H9 (cell line): ENCODE measurements around the gene ITGA11. TPM values are rescaled to one million over a fixed set of nuclear protein-coding genes. Genes with fewer than 3 reads are reported as not detected.

Source experiments
- DNase-seq: peaks from one replicate; pipeline ENCODE4 v3.0.0-alpha.2; 2017
- H2AFZ ChIP-seq: one replicate; pipeline ENCODE4 v1.6.1; 2013; ENCODE audit warnings: mild to moderate bottlenecking, low read length, control low read depth, moderate library complexity
- H2AK5ac ChIP-seq: 2 replicates; pipeline ENCODE4 v1.6.1; 2013; ENCODE audit warnings: low read length, control low read depth, mixed read lengths; ENCODE audit not compliant: insufficient read length
- H2BK120ac ChIP-seq: one replicate; pipeline ENCODE4 v1.6.1; 2013; ENCODE audit warnings: low read depth, mild to moderate bottlenecking, low read length, control low read depth, inconsistent platforms; ENCODE audit not compliant: poor library complexity, severe bottlenecking
- H2BK12ac ChIP-seq: 2 replicates; pipeline ENCODE4 v1.6.1; 2013; ENCODE audit warnings: low read length, control low read depth, mixed read lengths, low read depth; ENCODE audit not compliant: insufficient read length
- H2BK15ac ChIP-seq: 2 replicates; pipeline ENCODE4 v1.6.1; 2013; ENCODE audit warnings: low read depth, low read length, control low read depth
- H2BK20ac ChIP-seq: one replicate; pipeline ENCODE4 v1.6.1; 2013; ENCODE audit warnings: low read depth, mild to moderate bottlenecking, low read length, control low read depth, inconsistent platforms; ENCODE audit not compliant: poor library complexity, severe bottlenecking
- H2BK5ac ChIP-seq: 2 replicates; pipeline ENCODE4 v1.6.1; 2013; ENCODE audit warnings: low read length, control low read depth, mixed read lengths; ENCODE audit not compliant: insufficient read length
- H3K14ac ChIP-seq: 2 replicates; pipeline ENCODE4 v1.6.1; 2013; ENCODE audit warnings: low read length, control low read depth; ENCODE audit not compliant: insufficient read depth
- H3K18ac ChIP-seq: 2 replicates; pipeline ENCODE4 v1.6.1; 2013; ENCODE audit warnings: low read depth, mild to moderate bottlenecking, mixed read lengths, low read length, control low read depth; ENCODE audit not compliant: insufficient read length
- H3K23ac ChIP-seq: 2 replicates; pipeline ENCODE4 v1.6.1; 2013; ENCODE audit warnings: low read length, control low read depth, mixed read lengths, low read depth; ENCODE audit not compliant: insufficient read length
- H3K23me2 ChIP-seq: 2 replicates; pipeline ENCODE4 v1.6.1; 2013; ENCODE audit warnings: low read depth, mild to moderate bottlenecking, mixed read lengths, low read length, control low read depth; ENCODE audit not compliant: insufficient read length, poor library complexity, severe bottlenecking
- H3K27ac ChIP-seq: 2 replicates; pipeline ENCODE4 v1.5.1; 2013; ENCODE audit warnings: low read length, control low read depth, mixed read lengths, low read depth; ENCODE audit not compliant: insufficient read length
- H3K27me3 ChIP-seq: 2 replicates; pipeline ENCODE4 v1.6.1; 2013; ENCODE audit warnings: low read length, control low read depth, inconsistent platforms; ENCODE audit not compliant: insufficient read depth
- H3K4ac ChIP-seq: 2 replicates; pipeline ENCODE4 v1.6.1; 2013; ENCODE audit warnings: low read depth, mild to moderate bottlenecking, control low read depth, inconsistent platforms, low read length, moderate library complexity
- H3K4me1 ChIP-seq: 2 replicates; pipeline ENCODE4 v1.6.1; 2013; ENCODE audit warnings: low read length, control low read depth, inconsistent platforms; ENCODE audit not compliant: insufficient read depth
- H3K4me2 ChIP-seq: 2 replicates; pipeline ENCODE4 v1.6.1; 2013; ENCODE audit warnings: low read length, control low read depth, mixed read lengths; ENCODE audit not compliant: insufficient read length, insufficient read depth
- H3K56ac ChIP-seq: 2 replicates; pipeline ENCODE4 v1.6.1; 2013; ENCODE audit warnings: low read depth, mild to moderate bottlenecking, mixed read lengths, low read length, control low read depth; ENCODE audit not compliant: insufficient read length
- H3K79me1 ChIP-seq: 2 replicates; pipeline ENCODE4 v1.6.1; 2013; ENCODE audit warnings: low read depth, mild to moderate bottlenecking, moderate library complexity, low read length, control low read depth, inconsistent platforms; ENCODE audit not compliant: insufficient read depth, poor library complexity, severe bottlenecking
- H3K79me2 ChIP-seq: 2 replicates; pipeline ENCODE4 v1.6.1; 2013; ENCODE audit warnings: low read length, control low read depth, inconsistent platforms; ENCODE audit not compliant: insufficient read depth
- H3K9ac ChIP-seq: 2 replicates; pipeline ENCODE4 v1.6.1; 2013; ENCODE audit warnings: low read length, control low read depth, mixed read lengths; ENCODE audit not compliant: insufficient read length; ENCODE audit errors: extremely low read depth
- H3K9me3 ChIP-seq: one replicate; pipeline ENCODE4 v1.6.1; 2013; ENCODE audit warnings: low read depth, low read length, inconsistent platforms; ENCODE audit not compliant: control insufficient read depth
- H3T11ph ChIP-seq: one replicate; pipeline ENCODE4 v1.6.1; 2013; ENCODE audit warnings: mild to moderate bottlenecking, low read length, control low read depth, inconsistent platforms
- H4K20me1 ChIP-seq: one replicate; pipeline ENCODE4 v1.6.1; 2013; ENCODE audit not compliant: control insufficient read depth, insufficient read length, insufficient read depth
- H4K5ac ChIP-seq: 2 replicates; pipeline ENCODE4 v1.6.1; 2013; ENCODE audit warnings: low read depth, mild to moderate bottlenecking, mixed read lengths, low read length, control low read depth; ENCODE audit not compliant: insufficient read length
- H4K8ac ChIP-seq: replicated peaks from 2 replicates; pipeline ENCODE4 v1.6.1; 2013; ENCODE audit warnings: low read length, control low read depth, mixed read lengths, low read depth; ENCODE audit not compliant: insufficient read length
- H4K91ac ChIP-seq: 2 replicates; pipeline ENCODE4 v1.6.1; 2013; ENCODE audit warnings: low read depth, mild to moderate bottlenecking, moderate library complexity, mixed read lengths, low read length, control low read depth; ENCODE audit not compliant: insufficient read length
- H3K27ac Mint-ChIP-seq, 3 experiments: 2 replicates in 2 of 3; 3 replicates in 1 of 3; pipeline ENCODE4 v1.8.0; 2020 to 2021; ENCODE audit warnings: mixed read lengths in 3 of 3, mild to moderate bottlenecking in 1 of 3, moderate library complexity in 1 of 3
- H3K27me3 Mint-ChIP-seq: 2 replicates; pipeline ENCODE4 v1.8.0; 2021; ENCODE audit warnings: low read depth, mild to moderate bottlenecking, moderate library complexity, mixed read lengths
- H3K36me3 Mint-ChIP-seq, 3 experiments: 2 replicates in 2 of 3; 3 replicates in 1 of 3; pipeline ENCODE4 v1.8.0; 2020 to 2021; ENCODE audit warnings: low read depth in 3 of 3, mixed read lengths in 3 of 3; ENCODE audit not compliant: insufficient read depth in 1 of 3
- H3K4me1 Mint-ChIP-seq, 2 experiments: 2 replicates each; pipeline ENCODE4 v1.8.0; 2020; ENCODE audit warnings: mixed read lengths in 2 of 2
- H3K4me3 Mint-ChIP-seq, 2 experiments: 2 replicates in 1 of 2; 3 replicates in 1 of 2; pipeline ENCODE4 v1.8.0; 2020 to 2021; ENCODE audit warnings: mild to moderate bottlenecking in 2 of 2, mixed read lengths in 2 of 2, moderate library complexity in 1 of 2
- H3K9me3 Mint-ChIP-seq, 2 experiments: 2 replicates in 1 of 2; 3 replicates in 1 of 2; pipeline ENCODE4 v1.8.0; 2020; ENCODE audit warnings: mild to moderate bottlenecking in 2 of 2, mixed read lengths in 2 of 2, moderate library complexity in 1 of 2
- CTCF ChIP-seq: fragments of 200-600 bp; sonication (generic); conservative IDR thresholded peaks from 3 replicates; pipeline ENCODE4 v1.8.0; 2021; ENCODE audit warnings: antibody characterized with exemption, mild to moderate bottlenecking
- WGBS: extraction: QIAGEN DNeasy Blood & Tissue Kit; methylation state at CpG from one replicate; pipeline ENCODE4 v1.1.7; 2013; ENCODE audit warnings: missing lambda C conversion rate, low lambda C conversion rate, mixed read lengths; ENCODE audit not compliant: insufficient read length; ENCODE audit errors: extremely low coverage; 5-methylcytosine and 5-hydroxymethylcytosine counted together
- total RNA-seq: library from RNA; stranded (reverse); gene quantifications from 2 replicates; pipeline ENCODE4 v1.2.1, GENCODE V29; 2021

Gene ITGA11
- total RNA-seq, 1 experiment from 2014 or later: 0.07 TPM

GRCh38 chr15:68414591-68414990, 17.4 kb downstream of the ITGA11 start:
- no CpG with 5 or more reads among the region's 8 CpGs for WGBS
- no peak overlapping the region for H3K4me2 ChIP-seq
- no peak overlapping the region for H3K56ac ChIP-seq
- no peak overlapping the region for H4K5ac ChIP-seq
- no peak overlapping the region for H2BK5ac ChIP-seq
- H3K27me3 Mint-ChIP-seq: peaks cover 18% of the 10 kb centered on the region
- DNase-seq: peak; percentile 6
- TF ChIP-seq CTCF: no peak
- H2BK20ac ChIP-seq: no peak overlapping the region
- H3K4me1 ChIP-seq: no peaks in the 10 kb centered on the region
- H3K23ac ChIP-seq: no peak overlapping the region
- H3K9me3 ChIP-seq: no peaks in the 10 kb centered on the region
- H2BK12ac ChIP-seq: no peak overlapping the region
- H2AK5ac ChIP-seq: no peak overlapping the region
- no peak overlapping the region for H2AFZ ChIP-seq
- H3K27me3 ChIP-seq: no peaks in the 10 kb centered on the region
- H3K9me3 Mint-ChIP-seq: no peaks in the 10 kb centered on the region
- peaks cover 2 to 9% of the 10 kb centered on the region in 2 experiments; a peak in 3 of 4 replicates for H3K4me1 Mint-ChIP-seq
- no peak overlapping the region for H3K14ac ChIP-seq
- no peak overlapping the region for H4K91ac ChIP-seq
- no peak overlapping the region for H3K27ac Mint-ChIP-seq
- H4K20me1 ChIP-seq: no peaks in the 10 kb centered on the region
- H3K4ac ChIP-seq: no peak overlapping the region
- no peak overlapping the region for H2BK15ac ChIP-seq
- H3T11ph ChIP-seq: no peak overlapping the region
- H3K79me2 ChIP-seq: no peaks in the 10 kb centered on the region
- no peak overlapping the region for H3K27ac ChIP-seq
- no peaks in the 10 kb centered on the region for H3K23me2 ChIP-seq
- H3K79me1 ChIP-seq: no peaks in the 10 kb centered on the region
- no peak overlapping the region for H2BK120ac ChIP-seq
- H3K9ac ChIP-seq: no peak overlapping the region
- H3K18ac ChIP-seq: no peak overlapping the region
- no peak overlapping the region for H4K8ac ChIP-seq
- H3K4me3 Mint-ChIP-seq: no peak overlapping the region; a peak in 1 of 5 replicates
- H3K36me3 Mint-ChIP-seq: no peaks in the 10 kb centered on the region
